ENCODE results near the gene SNRNP40.

- TF ChIP-seq CTCF (IDR thresholded peaks at IDR 0.05) (no peak), TAF1 (IDR thresholded peaks at IDR 0.05; ENCODE audit: borderline replicate concordance, low read depth, low read length) (no peak), JUND (IDR thresholded peaks at IDR 0.05) (no peak), EZH2phosphoT487 (IDR thresholded peaks at IDR 0.05; ENCODE audit: borderline replicate concordance, low read depth) (no peak), NFIC (IDR thresholded peaks at IDR 0.05; ENCODE audit: borderline replicate concordance) (no peak), ZBTB33 (IDR thresholded peaks at IDR 0.05; ENCODE audit: borderline replicate concordance, low read depth) (no peak), SIN3A (IDR thresholded peaks at IDR 0.05; ENCODE audit: borderline replicate concordance, low read depth, low read length) (no peak), GABPA (IDR thresholded peaks at IDR 0.05; ENCODE audit: low read depth) (no peak), YY1 (IDR thresholded peaks at IDR 0.05; ENCODE audit: low read depth) (no peak), EP300 (IDR thresholded peaks at IDR 0.05; ENCODE audit: borderline replicate concordance in 1 of 2, low read depth in 1 of 2, low read length in 1 of 2) (no peak)
Observed at GRCh38 chr1:31345635-31346034, 49.0 kb upstream of the SNRNP40 start.
